Vagina (tissue), 2 donors: ENCODE data around the gene CPNE7. TPM values are rescaled to one million over a fixed set of nuclear protein-coding genes. Genes with fewer than 3 reads are reported as not detected.
"Not testable (repeated sequence)": the region's sequence is repeated elsewhere in the genome, so short reads cannot be mapped to it uniquely, and the experiment has no call there.

Source experiments
- DNase-seq, 2 donors: peaks; one replicate each; pipeline ENCODE4 v3.0.0-alpha.2; 2017; ENCODE audit errors: extremely low spot score in 2 of 2
- H3K27ac ChIP-seq: fragments of 200-600 bp; sonication (generic); one replicate; pipeline ENCODE4 v1.5.1; 2019
- H3K27me3 ChIP-seq: fragments of 200-600 bp; sonication (generic); one replicate; pipeline ENCODE4 v1.5.1; 2019
- H3K36me3 ChIP-seq, 2 donors: fragments of 200-600 bp; sonication (generic); one replicate each; pipeline ENCODE4 v1.5.1; 2017 to 2019
- H3K4me1 ChIP-seq: fragments of 200-600 bp; sonication (generic); one replicate; pipeline ENCODE4 v1.5.1; 2019
- H3K4me3 ChIP-seq, 2 donors: fragments of 200-600 bp; sonication (generic); 1 replicate in 1 of 2; 2 replicates in 1 of 2; pipeline ENCODE4 v1.5.1; 2016 to 2019
- H3K9me3 ChIP-seq: fragments of 200-600 bp; sonication (generic); one replicate; pipeline ENCODE4 v1.5.1; 2019
- CTCF ChIP-seq, 3 experiments: fragments of 450-650 bp in 2 of 3; fragments of 200-600 bp in 1 of 3; sonication (generic) in 1 of 3; IDR thresholded peaks; one replicate each; pipeline ENCODE4 v1.5.1; 2017 to 2019; ENCODE audit warnings: antibody characterized with exemption in 3 of 3, mild to moderate bottlenecking in 2 of 3, moderate library complexity in 2 of 3
- POLR2A ChIP-seq, 2 donors: fragments of 450-650 bp; IDR thresholded peaks; one replicate each; pipeline ENCODE4 v1.6.1; 2017; ENCODE audit warnings: antibody characterized with exemption in 2 of 2, mild to moderate bottlenecking in 2 of 2, moderate library complexity in 2 of 2
- POLR2AphosphoS5 ChIP-seq, 2 donors: sonication (generic); formaldehyde crosslinking; IDR thresholded peaks; one replicate each; pipeline ENCODE4 v1.9.0; 2017; ENCODE audit warnings: antibody characterized with exemption in 2 of 2, mild to moderate bottlenecking in 2 of 2, low read depth in 1 of 2; ENCODE audit not compliant: insufficient read depth in 1 of 2
- intact Hi-C: fragments of 100-400 bp; cut with DNase I; formaldehyde crosslinking; loops from one replicate; pipeline ENCODE4 v1.15.1; 2023
- total RNA-seq: library from RNA; depleted of rRNA; stranded (reverse); fragments of >200 nt; gene quantifications from one replicate; pipeline ENCODE4 v1.2.3, GENCODE V29; 2016

The CPNE7 gene
- total RNA-seq, 1 donor from 2014 or later = 4.9 TPM

- DNase-seq = no peak
- peaks cover 0 to 21% of the 10 kb centered on the region in 2 donors for H3K36me3 ChIP-seq
- intact Hi-C loops = no loop called here
Measured at GRCh38 chr16:89567656-89568594, 7.6 kb upstream of the CPNE7 start.

GRCh38 chr16:89569506-89570341, 5.8 kb upstream of the CPNE7 start:
- Histone ChIP-seq H3K4me1 (peaks cover 20% of the 10 kb centered on the region), H3K27me3 (no peaks in the 10 kb centered on the region), H3K36me3 (peaks cover 0 to 3% of the 10 kb centered on the region in 2 donors), H3K9me3 (no peaks in the 10 kb centered on the region), H3K27ac (no peak overlapping the region), H3K4me3 (no peak overlapping the region)
- TF ChIP-seq POLR2A (IDR thresholded peaks at IDR 0.05) = no peak
- TF ChIP-seq POLR2AphosphoS5 (IDR thresholded peaks at IDR 0.05; ENCODE audit: insufficient read depth in 1 of 2, low read depth in 1 of 2) = no peak
- TF ChIP-seq CTCF (IDR thresholded peaks at IDR 0.05) = no peak
- intact Hi-C loops = no loop called here
- DNase-seq = no peak

More at GRCh38 chr16:89567656-89568594, 7.6 kb upstream of the CPNE7 start:
- no peak overlapping the region for H3K4me3 ChIP-seq
- H3K27me3 ChIP-seq = no peaks in the 10 kb centered on the region
- H3K4me1 ChIP-seq = peaks cover 32% of the 10 kb centered on the region
- no peak overlapping the region for H3K27ac ChIP-seq
- H3K9me3 ChIP-seq = no peaks in the 10 kb centered on the region
- no peak for TF ChIP-seq POLR2A (IDR thresholded peaks at IDR 0.05)
- TF ChIP-seq POLR2AphosphoS5 (IDR thresholded peaks at IDR 0.05; ENCODE audit: insufficient read depth in 1 of 2, low read depth in 1 of 2) = no peak
- no peak for TF ChIP-seq CTCF (IDR thresholded peaks at IDR 0.05)

GRCh38 chr16:89570342-89570923, 5.1 kb upstream of the CPNE7 start:
- no peak overlapping the region for H3K27ac ChIP-seq
- peaks cover 20% of the 10 kb centered on the region for H3K4me1 ChIP-seq
- no peak for DNase-seq
- TF ChIP-seq CTCF (IDR thresholded peaks at IDR 0.05) = no peak
- TF ChIP-seq POLR2A (IDR thresholded peaks at IDR 0.05) = no peak
- TF ChIP-seq POLR2AphosphoS5 (IDR thresholded peaks at IDR 0.05; ENCODE audit: insufficient read depth in 1 of 2, low read depth in 1 of 2) = no peak
- intact Hi-C loops = no loop called here
- no peak overlapping the region for H3K4me3 ChIP-seq
- no peaks in the 10 kb centered on the region for H3K36me3 ChIP-seq
- H3K9me3 ChIP-seq = no peaks in the 10 kb centered on the region
- no peaks in the 10 kb centered on the region for H3K27me3 ChIP-seq

GRCh38 chr16:89570983-89571598, 4.5 kb upstream of the CPNE7 start:
- peaks cover 17% of the 10 kb centered on the region for H3K4me1 ChIP-seq
- H3K27me3 ChIP-seq, H3K4me3 ChIP-seq, H3K27ac ChIP-seq, intact Hi-C loops, H3K36me3 ChIP-seq, DNase-seq, H3K9me3 ChIP-seq: not testable (repeated sequence)

- no peak overlapping the region for H3K4me3 ChIP-seq
- TF ChIP-seq CTCF (IDR thresholded peaks at IDR 0.05) (no peak), POLR2A (IDR thresholded peaks at IDR 0.05) (no peak), POLR2AphosphoS5 (IDR thresholded peaks at IDR 0.05; ENCODE audit: insufficient read depth in 1 of 2, low read depth in 1 of 2) (no peak)
- DNase-seq = no peak
- intact Hi-C loops = no loop called here
- no peaks in the 10 kb centered on the region for H3K9me3 ChIP-seq
- peaks cover 18% of the 10 kb centered on the region for H3K4me1 ChIP-seq
- H3K36me3 ChIP-seq = no peaks in the 10 kb centered on the region
- peaks cover 3% of the 10 kb centered on the region for H3K27me3 ChIP-seq
- no peak overlapping the region for H3K27ac ChIP-seq
Measured at GRCh38 chr16:89571636-89572035, 3.9 kb upstream of the CPNE7 start.
